Stimulated activated CD4-positive, alpha-beta T cell treated with anti-CD3 and anti-CD28 coated beads, Interleukin-1b, Interleukin-23, amount 100 ng/mL, for 1 hour (primary cell): Measurements from ENCODE around the gene SMPD3.
"Not testable (repeated sequence)": the region's sequence is repeated elsewhere in the genome, so short reads cannot be mapped to it uniquely, and the experiment has no call there.

Experiments
- DNase-seq, 2 donors: peaks; one replicate each; pipeline ENCODE4 v3.0.0-alpha.2; 2020; ENCODE audit warnings: low read depth in 2 of 2

The SMPD3 gene

DNA sequence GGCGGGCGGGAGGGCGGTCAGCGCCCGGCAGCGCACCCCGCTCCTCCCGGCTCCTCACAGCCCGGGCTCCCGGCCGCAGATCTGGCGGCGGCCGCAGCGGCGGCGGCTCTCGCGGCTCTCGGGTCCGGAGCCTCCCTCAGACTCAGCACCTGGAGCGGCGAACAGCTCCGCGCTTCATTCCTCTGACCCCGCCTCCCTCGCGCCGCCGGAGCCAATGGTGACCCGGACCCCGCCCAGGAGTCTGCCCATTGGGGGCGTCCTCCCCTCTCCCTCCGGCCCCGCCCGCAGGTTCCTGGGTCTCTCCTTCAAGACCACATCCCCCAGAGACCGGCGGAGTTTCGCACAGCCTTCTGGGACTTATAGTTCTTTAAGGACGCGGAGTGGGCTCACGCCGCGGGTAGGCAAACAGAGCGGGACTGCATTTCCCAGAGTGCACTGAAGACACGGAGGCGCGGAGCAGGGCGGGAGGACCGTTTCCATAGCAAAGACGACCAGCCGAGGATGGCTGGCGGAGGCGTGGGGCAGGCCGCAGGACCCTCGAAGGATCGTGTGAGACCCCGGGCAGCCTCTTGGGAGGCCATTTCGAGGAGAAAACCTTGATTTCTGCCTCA is at the start of gene SMPD3:
Gene SMPD3, minus strand, starts transcription at position 149 of the 611 bp plus-strand sequence. CDS start 76,327 bp downstream, outside the sequence.
- peak; percentile 93 to 96 for DNase-seq

- DNase-seq, result no peak
Measured at GRCh38 chr16:68496689-68497088, 48.4 kb upstream of the SMPD3 start.

DNA sequence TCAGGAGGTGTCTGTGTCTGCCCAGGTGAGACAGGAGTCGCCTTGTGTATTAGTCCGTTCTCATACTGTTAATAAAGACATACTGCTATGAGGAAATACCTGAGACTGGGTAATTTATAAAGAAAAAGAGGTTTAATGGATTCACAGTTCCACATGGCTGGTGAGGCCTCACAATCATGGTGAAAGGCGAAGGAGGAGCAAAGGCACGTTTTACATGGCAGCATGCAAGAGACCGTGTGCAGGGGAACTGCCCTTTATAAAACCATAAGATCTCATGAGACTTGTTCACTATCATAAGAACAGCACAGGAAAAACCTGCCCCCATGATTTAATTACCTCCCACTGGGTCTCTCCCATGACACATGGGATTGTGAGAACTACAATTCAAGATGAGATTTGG is 46.0 kb upstream of the SMPD3 start:
- DNase-seq, result not testable (repeated sequence)

GRCh38 chr16:68493412-68494070 is 45.2 kb upstream of the SMPD3 start:
- DNase-seq, result no peak

DNA sequence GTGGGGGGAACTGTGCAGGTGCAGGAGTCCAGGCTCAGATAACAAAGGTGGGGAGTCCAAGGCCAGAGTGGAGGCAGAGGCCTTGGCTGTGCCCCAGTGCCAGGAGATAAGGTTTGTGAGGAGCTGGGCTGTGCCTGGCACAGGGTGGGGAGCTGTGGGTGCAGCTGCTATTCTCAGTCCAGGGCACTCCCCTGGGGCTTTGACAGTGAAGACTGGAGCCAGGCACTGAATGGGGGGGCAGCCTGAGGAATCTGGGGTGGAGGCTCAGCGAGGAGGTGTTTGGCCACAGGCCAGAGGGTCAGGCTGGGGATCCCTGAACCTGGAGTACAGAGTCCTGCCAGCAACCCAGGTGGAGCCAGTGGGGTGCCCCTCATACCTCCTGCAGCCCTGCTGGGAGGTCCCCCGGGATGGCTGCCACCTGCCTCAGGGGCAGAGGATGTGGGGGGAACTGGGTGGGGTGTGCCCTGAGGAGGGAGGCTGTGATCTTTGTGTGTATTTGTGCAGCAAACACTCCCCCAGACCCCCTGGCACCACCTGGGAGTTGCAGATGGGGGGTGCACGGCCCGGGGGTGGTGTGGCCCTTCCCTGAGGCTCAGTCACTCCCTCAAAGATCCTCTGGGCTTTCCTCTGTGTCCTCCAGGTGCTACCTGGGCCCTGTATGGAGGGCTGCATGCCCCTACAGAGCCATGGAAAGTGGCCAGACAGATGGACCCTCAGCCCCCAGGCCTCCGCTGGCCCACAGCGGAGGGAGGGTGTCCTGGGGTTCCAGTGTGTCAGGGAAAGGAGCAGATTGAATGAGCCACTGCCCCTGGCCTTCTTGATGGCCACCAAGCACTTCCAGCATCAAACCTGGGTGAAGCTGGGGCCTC is 44.5 kb upstream of the SMPD3 start:
- no peak for DNase-seq

GRCh38 chr16:68492151-68492542 is 43.8 kb upstream of the SMPD3 start:
- no peak for DNase-seq

DNA sequence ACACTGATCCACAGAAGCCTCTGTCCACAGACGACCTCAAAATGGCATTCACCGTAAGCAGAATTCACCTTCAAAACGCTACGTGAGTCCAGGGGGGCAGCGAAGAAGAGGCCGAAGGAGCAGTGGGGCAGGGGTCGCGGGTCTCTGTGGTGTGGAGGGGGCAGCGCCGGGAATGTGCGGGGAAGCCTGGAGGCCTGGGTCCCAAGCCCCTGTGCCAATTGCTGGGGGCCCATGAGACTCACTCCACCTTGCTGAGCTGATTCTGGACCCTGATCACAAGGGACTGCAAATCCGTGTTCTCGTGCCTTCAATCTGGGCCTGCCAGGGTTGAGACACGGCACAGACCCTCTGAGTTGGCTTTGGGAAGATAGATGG is 43.3 kb upstream of the SMPD3 start:
- DNase-seq, result no peak

GRCh38 chr16:68490829-68491575 is 42.7 kb upstream of the SMPD3 start:
- DNase-seq, result no peak

GRCh38 chr16:68490358-68490757 is 42.0 kb upstream of the SMPD3 start:
- DNase-seq, result no peak

DNA sequence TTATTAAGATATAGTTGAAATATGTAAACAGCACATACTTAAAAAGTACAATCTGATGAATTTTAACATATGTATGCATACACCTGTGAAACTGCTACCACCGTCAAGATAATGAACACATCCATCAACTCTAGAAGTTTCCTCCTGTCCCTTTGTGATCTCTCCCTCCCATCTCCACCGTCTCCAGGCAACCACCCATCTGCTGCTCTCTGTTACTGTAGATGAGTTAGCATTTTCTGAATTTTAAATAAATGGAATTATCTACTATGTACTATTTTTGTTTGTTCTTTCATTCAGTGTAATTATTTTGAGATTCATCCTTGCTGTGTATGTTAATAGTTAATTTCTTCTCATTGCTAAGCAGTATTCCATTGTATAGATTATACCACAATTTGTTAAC is 40.2 kb upstream of the SMPD3 start:
- DNase-seq, result no peak

DNA sequence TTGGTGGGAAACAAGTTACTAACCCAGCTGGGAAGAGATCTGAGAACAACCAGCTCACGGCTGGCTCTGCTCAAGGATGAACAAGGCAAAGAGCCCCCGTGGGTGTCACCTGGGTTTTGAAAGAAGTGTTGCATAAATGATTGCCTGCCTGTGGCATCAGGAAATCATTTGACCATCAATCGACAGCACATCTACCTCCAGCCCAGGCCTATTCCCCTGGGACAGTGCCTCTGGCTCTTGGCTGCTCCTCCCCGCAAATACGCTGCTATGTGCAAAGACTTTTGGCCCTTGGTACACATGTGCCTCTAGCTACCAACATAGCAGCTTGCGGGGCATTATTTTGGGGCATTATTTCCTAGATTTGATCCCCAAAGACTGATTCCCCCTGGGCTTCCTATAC is 39.4 kb upstream of the SMPD3 start:
- DNase-seq, result no peak

- no peak for DNase-seq
Measured at GRCh38 chr16:68487203-68487514, 38.9 kb upstream of the SMPD3 start.

DNA sequence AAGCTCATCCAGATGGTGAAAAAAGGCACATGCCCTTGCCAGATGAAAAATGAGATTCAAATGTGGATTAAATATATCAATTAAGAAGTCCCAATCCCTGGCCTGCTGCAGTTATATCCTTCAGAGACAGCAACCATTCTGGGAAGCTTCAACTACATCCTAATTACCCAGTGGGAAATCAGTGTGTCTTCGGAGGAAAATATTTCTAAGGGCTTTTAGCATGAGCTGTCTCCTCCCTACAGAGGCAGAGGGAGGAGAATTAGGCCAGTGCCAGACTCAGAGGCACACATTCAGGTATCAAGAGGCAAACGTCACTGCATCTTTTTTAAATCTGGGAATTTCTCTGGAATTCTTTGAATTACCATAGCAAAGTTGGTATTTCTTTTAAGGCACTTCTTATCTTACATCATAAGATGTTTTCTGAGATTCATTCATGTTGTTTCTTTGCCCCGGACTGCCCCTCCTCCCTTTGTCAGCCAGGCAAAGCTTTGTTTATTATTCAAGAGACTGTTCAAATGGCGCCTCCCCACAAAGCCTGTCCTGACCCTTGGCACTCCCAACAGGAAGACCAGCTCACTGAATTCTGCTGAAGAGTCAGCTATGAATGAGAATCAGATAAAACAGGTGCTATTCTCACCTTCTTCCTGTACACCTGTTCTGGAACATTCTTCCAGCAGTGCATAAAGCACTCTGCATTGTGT is 38.3 kb upstream of the SMPD3 start:
- DNase-seq, result no peak

- no peak for DNase-seq
Measured at GRCh38 chr16:68481636-68482035, 33.3 kb upstream of the SMPD3 start.

DNA sequence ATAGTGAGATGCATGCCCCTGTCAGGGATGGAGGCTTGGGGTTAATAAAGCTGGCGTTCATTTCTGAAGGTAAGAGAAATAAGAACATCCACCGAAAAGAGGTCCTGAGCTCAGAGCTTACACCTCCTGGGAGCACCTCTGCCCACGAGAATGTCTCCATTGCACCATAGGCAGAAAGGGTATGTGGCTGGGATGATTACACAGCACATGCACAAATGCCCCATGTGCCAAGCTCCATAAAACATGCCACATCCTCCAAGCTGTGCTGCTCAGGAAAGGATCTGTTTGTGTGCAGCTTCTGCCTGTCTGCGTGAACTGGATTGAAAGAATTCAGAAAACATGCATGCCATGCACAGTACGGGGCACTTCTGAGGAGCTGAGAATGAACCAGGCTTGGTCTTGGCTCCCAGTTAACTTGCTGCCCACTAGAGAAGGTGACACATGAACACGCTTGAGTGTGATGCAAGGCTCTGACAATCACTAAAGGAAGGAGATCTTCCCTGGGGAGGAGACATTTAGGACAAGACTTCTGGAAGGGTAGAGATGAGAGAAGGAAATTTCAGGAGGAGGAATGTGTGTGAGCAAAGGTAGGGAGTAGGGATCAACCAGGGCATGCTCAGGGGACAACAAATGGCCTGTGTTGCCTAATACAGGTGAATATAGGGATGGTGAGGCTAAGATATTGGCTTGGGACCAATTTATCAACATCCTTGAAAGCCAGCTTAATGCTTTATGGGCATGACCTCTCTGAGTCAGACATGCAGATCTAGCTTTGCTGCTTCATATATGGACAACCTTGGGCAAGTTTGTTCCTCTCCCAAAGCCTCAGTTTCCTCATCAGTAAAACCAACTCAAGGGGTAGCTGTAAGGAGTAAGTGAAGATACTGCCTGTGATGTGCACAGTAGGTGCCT is 32.0 kb upstream of the SMPD3 start:
- DNase-seq, result no peak

DNA sequence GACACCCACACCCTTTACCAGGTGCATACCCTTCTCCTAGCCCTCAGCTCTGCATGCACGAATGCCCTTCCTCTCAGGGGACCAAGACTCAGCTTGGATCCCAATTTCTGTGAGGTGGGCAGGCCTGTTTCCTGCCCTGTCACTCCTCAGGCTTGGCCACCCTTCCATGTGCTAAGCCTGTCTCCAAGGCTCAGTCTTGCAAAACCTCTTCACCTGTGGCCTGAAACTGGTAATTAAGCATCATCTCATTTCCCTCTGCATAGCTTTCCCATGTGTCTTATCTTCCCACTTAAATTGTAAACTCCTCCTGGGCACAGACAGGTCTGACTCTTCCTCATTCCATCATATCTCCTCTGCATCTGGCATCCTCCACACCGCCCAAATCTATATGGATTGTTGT is 31.0 kb upstream of the SMPD3 start:
- no peak for DNase-seq

GRCh38 chr16:68478526-68479250 is 30.4 kb upstream of the SMPD3 start:
- DNase-seq, result no peak

- no peak for DNase-seq
Measured at GRCh38 chr16:68475071-68475470, 26.8 kb upstream of the SMPD3 start.

DNA sequence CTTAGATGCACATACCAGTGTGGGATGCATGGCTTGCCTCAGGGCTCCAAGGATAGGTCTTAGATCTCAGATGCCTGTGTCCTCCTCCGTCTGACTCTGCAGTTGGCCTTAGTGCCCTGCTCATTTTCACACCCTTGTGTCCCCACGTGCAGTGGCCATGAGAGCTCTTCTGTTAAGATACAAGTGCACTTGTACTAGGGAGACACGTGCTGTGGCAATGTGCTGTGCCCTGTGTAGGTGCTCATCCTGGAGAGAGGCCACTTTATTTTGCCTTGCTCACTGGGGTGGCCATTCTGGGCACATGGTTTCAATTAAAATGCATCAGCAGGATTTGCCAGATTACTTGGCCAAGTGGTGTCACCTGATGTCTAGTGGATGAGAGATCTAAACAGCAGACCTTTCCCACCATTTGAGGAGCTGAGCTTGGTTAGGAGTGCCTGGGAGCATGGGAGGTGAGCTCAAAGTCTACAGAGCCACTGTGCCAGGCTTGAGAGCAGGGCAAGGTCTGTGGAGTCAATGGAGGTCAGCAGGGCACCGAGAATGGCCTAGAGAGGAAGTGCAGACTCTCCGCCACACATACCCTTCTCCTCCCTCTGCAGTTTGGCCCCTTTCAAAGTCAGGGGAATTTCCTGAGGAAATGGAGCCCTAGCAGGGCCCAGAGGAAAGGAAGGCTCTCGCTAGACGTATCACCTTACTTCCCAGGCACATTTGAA is 25.2 kb upstream of the SMPD3 start:
- DNase-seq, result no peak
